HepG2 (cell line): ENCODE measurements around the gene CNRIP1. TPM values are rescaled to one million over a fixed set of nuclear protein-coding genes. Genes with fewer than 3 reads are reported as not detected.

Experiments used
- CEBPG ChIP-seq: IDR thresholded peaks from 2 replicates; pipeline ENCODE4 v1.6.1; 2016
- ETS1 ChIP-seq: sonication (generic); formaldehyde crosslinking; IDR thresholded peaks from 2 replicates; pipeline ENCODE4 v1.4.0; 2020; ENCODE audit warnings: missing genetic modification reagents
- HNF1B ChIP-seq: sonication (generic); formaldehyde crosslinking; IDR thresholded peaks from 2 replicates; pipeline ENCODE4 v1.5.1; 2020; ENCODE audit warnings: mild to moderate bottlenecking, moderate library complexity, missing genetic modification reagents
- HOXA9 ChIP-seq: sonication (generic); formaldehyde crosslinking; IDR thresholded peaks from 2 replicates; pipeline ENCODE4 v1.8.1; 2022; ENCODE audit warnings: missing genetic modification reagents, mild to moderate bottlenecking, moderate library complexity, borderline replicate concordance
- MBD4 ChIP-seq: IDR thresholded peaks from 2 replicates; pipeline ENCODE4 v1.6.1; 2012; ENCODE audit warnings: low read length, inconsistent platforms, borderline replicate concordance
- NONO ChIP-seq, 2 experiments: fragments of 450-650 bp in 1 of 2; sonication (generic) in 1 of 2; formaldehyde crosslinking in 1 of 2; IDR thresholded peaks in 1 of 2; conservative IDR thresholded peaks in 1 of 2; 2 replicates each; pipeline versions ENCODE4 v1.6.1 to v1.8.0; 2017 to 2022; ENCODE audit warnings: mild to moderate bottlenecking in 1 of 2, missing genetic modification reagents in 1 of 2, moderate library complexity in 1 of 2
- PAF1 ChIP-seq: IDR thresholded peaks from 2 replicates; pipeline ENCODE4 v1.6.1; 2016; ENCODE audit warnings: missing genetic modification reagents, missing compliant biosample characterization
- PITX1 ChIP-seq: sonication (generic); formaldehyde crosslinking; IDR thresholded peaks from 2 replicates; pipeline ENCODE4 v1.5.1; 2020; ENCODE audit warnings: mild to moderate bottlenecking, missing genetic modification reagents
- SAP130 ChIP-seq: IDR thresholded peaks from 2 replicates; pipeline ENCODE4 v1.6.1; 2016; ENCODE audit warnings: low read depth
- SETDB1 ChIP-seq: sonication (generic); formaldehyde crosslinking; IDR thresholded peaks from 2 replicates; pipeline ENCODE4 v1.5.1; 2020; ENCODE audit warnings: missing genetic modification reagents, mild to moderate bottlenecking, borderline replicate concordance
- SIX1 ChIP-seq: sonication (generic); formaldehyde crosslinking; IDR thresholded peaks from 2 replicates; pipeline ENCODE4 v1.4.0; 2020; ENCODE audit warnings: missing genetic modification reagents, borderline replicate concordance
- SMAD9 ChIP-seq: sonication (generic); formaldehyde crosslinking; IDR thresholded peaks from 2 replicates; pipeline ENCODE4 v1.5.1; 2020; ENCODE audit warnings: mild to moderate bottlenecking, missing genetic modification reagents
- SRSF1 ChIP-seq: fragments of 200-400 bp; formaldehyde crosslinking; optimal IDR thresholded peaks from 2 replicates; pipeline ENCODE3; 2017; ENCODE audit warnings: mild to moderate bottlenecking, low read depth, low read length, moderate library complexity
- STAG1 ChIP-seq: sonication (generic); formaldehyde crosslinking; IDR thresholded peaks from 2 replicates; pipeline ENCODE4 v1.4.0; 2020; ENCODE audit warnings: missing genetic modification reagents
- TBX3 ChIP-seq: fragments of 450-650 bp; IDR thresholded peaks from 2 replicates; pipeline ENCODE4 v1.6.1; 2017; ENCODE audit warnings: antibody characterized with exemption, mild to moderate bottlenecking, inconsistent platforms, borderline replicate concordance
- TFE3 ChIP-seq: IDR thresholded peaks from 2 replicates; pipeline ENCODE4 v1.6.1; 2016
- ZBTB26 ChIP-seq: IDR thresholded peaks from 2 replicates; pipeline ENCODE4 v1.6.1; 2016; ENCODE audit warnings: missing compliant biosample characterization, missing genetic modification reagents, borderline replicate concordance
- ZFP90 ChIP-seq: sonication (generic); formaldehyde crosslinking; IDR thresholded peaks from 2 replicates; pipeline ENCODE4 v1.8.0; 2022; ENCODE audit warnings: missing genetic modification reagents, mild to moderate bottlenecking, inconsistent platforms, borderline replicate concordance
- ZFX ChIP-seq: sonication (generic); formaldehyde crosslinking; IDR thresholded peaks from 2 replicates; pipeline ENCODE4 v1.4.0; 2020; ENCODE audit warnings: mild to moderate bottlenecking, low read depth, missing genetic modification reagents, moderate library complexity
- ZNF780A ChIP-seq: sonication (generic); formaldehyde crosslinking; IDR thresholded peaks from 2 replicates; pipeline ENCODE4 v1.8.0; 2022; ENCODE audit warnings: mild to moderate bottlenecking, missing genetic modification reagents, moderate library complexity
- polyA plus RNA-seq, 8 experiments: library from polyadenylated mRNA; depleted of rRNA in 3 of 8; stranded (reverse) in 7 of 8; unstranded in 1 of 8; fragments of >200 nt; fragmentation: Illumina TruSeq in 4 of 8; extraction: Trizol in 4 of 8; gene quantifications; 2 replicates each; pipeline versions ENCODE4 v1.2.1 to v1.2.3, GENCODE V29; 2011 to 2016; ENCODE audit warnings: low read depth in 4 of 8, missing spikeins in 1 of 8, mixed read lengths in 1 of 8; ENCODE audit not compliant: insufficient read depth in 1 of 8
- total RNA-seq, 5 experiments: library from RNA; depleted of rRNA; stranded (reverse); fragments of >200 nt; fragmentation: Illumina TruSeq; extraction: Trizol; gene quantifications; 2 replicates each; pipeline ENCODE4 v1.2.3, GENCODE V29; 2016; ENCODE audit warnings: low read depth in 1 of 5

The CNRIP1 gene
- total and polyA plus RNA-seq, 2 of the 13 experiments (the other 11 are each of a cell fraction or from before 2014, with no cell fraction given), result not detected

- TF ChIP-seq ZFP90 (CRISPR knock-in tag) (peak; percentile 37; the same call in 1 of the 2 replicates), HOXA9 (CRISPR knock-in tag) (no peak), NONO (IDR thresholded peaks at IDR 0.05) (no peak), NONO (CRISPR knock-in tag; conservative IDR thresholded peaks at IDR 0.05) (peak; percentile 91), SETDB1 (CRISPR knock-in tag) (no peak), PITX1 (CRISPR knock-in tag) (peak; percentile 70), SIX1 (CRISPR knock-in tag) (peak; percentile 9; the same call in 1 of the 2 replicates), SRSF1 (no peak), ZFX (peak; percentile 78), STAG1 (CRISPR knock-in tag) (no peak), ZNF780A (CRISPR knock-in tag) (no peak; the same call in 1 of the 2 replicates), SMAD9 (no peak), HNF1B (CRISPR knock-in tag) (peak; percentile 78; the same call in 1 of the 2 replicates), CEBPG (CRISPR knock-in tag) (0 out of 2 replicates have a peak, but pooled peaks have one; percentile 1), ETS1 (CRISPR knock-in tag) (no peak; the same call in 1 of the 2 replicates), SAP130 (CRISPR knock-in tag) (peak; percentile 98), TFE3 (peak; percentile 95), MBD4 (no peak), PAF1 (CRISPR knock-in tag) (no peak), ZBTB26 (CRISPR knock-in tag) (0 out of 2 replicates have a peak, but pooled peaks have one; percentile 50), TBX3 (peak; percentile 27; the same call in 1 of the 2 replicates)
Observed at GRCh38 chr2:68252400-68253218, 67.1 kb downstream of the CNRIP1 start, which contains the start of gene PPP3R1 (continued).
